A549 (cell line): ENCODE measurements around the gene CNKSR3. TPM values are rescaled to one million over a fixed set of nuclear protein-coding genes. Genes with fewer than 3 reads are reported as not detected.

Source experiments
- ATAC-seq, 2 experiments: fragments of 200-7000 bp in 1 of 2; fragments of >200 bp in 1 of 2; cut with Nextera tagmentation in 1 of 2; cut with Tn5 transposase in 1 of 2; 3 replicates each; pipeline versions ENCODE4 v1.8.0 to v1.9.1; 2018 to 2020; ENCODE audit warnings: mild to moderate bottlenecking in 1 of 2, moderate library complexity in 1 of 2
- CTCF ChIA-PET: fragments of 300-600 bp; sonication (Branson Sonifier 250); formaldehyde crosslinking; extraction: SDS; loops from one replicate; lab custom pipeline; 2021; ENCODE audit warnings: antibody characterized with exemption, inconsistent platforms; lab: Yijun Ruan, JAX
- POLR2A ChIA-PET: fragments of 350-600 bp; formaldehyde crosslinking; extraction: SDS; loops from one replicate; lab custom pipeline; 2021; ENCODE audit warnings: antibody characterized with exemption, inconsistent platforms; lab: Yijun Ruan, JAX
- DNase-seq, 2 experiments: peaks; one replicate each; pipeline versions ENCODE4 v3.0.0 to v3.0.0-alpha.2; 2011 to 2016; ENCODE audit warnings: low read depth in 1 of 2, low spot score in 1 of 2
- FAIRE-seq: peaks from 2 replicates; lab custom pipeline; 2011; peaks lifted over from hg19 to GRCh38; lab: Jason Lieb, UNC
- H3K27ac ChIP-seq, 2 experiments: fragments of >200 bp; sonication (Bioruptor Twin); formaldehyde crosslinking; 3 replicates each; pipeline ENCODE4 v1.5.1; 2016 to 2017
- H3K4me1 ChIP-seq: fragments of >200 bp; sonication (Bioruptor Twin); formaldehyde crosslinking; 3 replicates; pipeline ENCODE4 v1.6.1; 2016
- H3K4me2 ChIP-seq: fragments of >200 bp; sonication (Bioruptor Twin); formaldehyde crosslinking; 3 replicates; pipeline ENCODE4 v1.6.1; 2016
- H3K4me3 ChIP-seq: fragments of >200 bp; sonication (Bioruptor Twin); formaldehyde crosslinking; 3 replicates; pipeline ENCODE4 v1.5.1; 2016
- H3K9me3 ChIP-seq: fragments of >200 bp; sonication (Bioruptor Twin); formaldehyde crosslinking; 3 replicates; pipeline ENCODE4 v1.6.1; 2016
- BHLHE40 ChIP-seq: IDR thresholded peaks from 2 replicates; pipeline ENCODE4 v1.6.1; 2012; ENCODE audit warnings: low read depth, low read length, inconsistent platforms
- CBX2 ChIP-seq: fragments of 200-600 bp; sonication (generic); IDR thresholded peaks from 2 replicates; pipeline ENCODE4 v1.6.1; 2016; ENCODE audit warnings: low read depth, mild to moderate bottlenecking, borderline replicate concordance
- CHD4 ChIP-seq: fragments of 200-600 bp; sonication (generic); IDR thresholded peaks from 2 replicates; pipeline ENCODE4 v1.6.1; 2016; ENCODE audit warnings: antibody characterized with exemption, mild to moderate bottlenecking, borderline replicate concordance
- EP300 ChIP-seq, 2 experiments: fragments of >200 bp; sonication (Bioruptor Twin); formaldehyde crosslinking; IDR thresholded peaks; 2 replicates in 1 of 2; 3 replicates in 1 of 2; pipeline ENCODE4 v1.6.1; 2016 to 2017
- FOSL2 ChIP-seq, 2 experiments: fragments of 450-650 bp in 1 of 2; fragments of >200 bp in 1 of 2; sonication (Bioruptor Twin) in 1 of 2; formaldehyde crosslinking; IDR thresholded peaks; 2 replicates each; pipeline versions ENCODE4 v1.5.0 to v1.6.1; 2016 to 2020; ENCODE audit warnings: mild to moderate bottlenecking in 1 of 2, moderate library complexity in 1 of 2
- FOXS1 ChIP-seq: fragments of 250-450 bp; sonication (Bioruptor Pico); IDR thresholded peaks from 2 replicates; pipeline ENCODE4 v1.5.0; 2020; ENCODE audit warnings: mild to moderate bottlenecking, moderate library complexity
- HEYL ChIP-seq: fragments of 250-450 bp; sonication (Bioruptor Pico); IDR thresholded peaks from 2 replicates; pipeline ENCODE4 v1.8.0; 2021; ENCODE audit warnings: mild to moderate bottlenecking, moderate library complexity
- HOXB13 ChIP-seq: fragments of 250-450 bp; sonication (Bioruptor Pico); IDR thresholded peaks from 2 replicates; pipeline ENCODE4 v1.5.0; 2020; ENCODE audit warnings: low read depth, mild to moderate bottlenecking, moderate library complexity
- MAFK ChIP-seq: fragments of 450-650 bp; IDR thresholded peaks from 2 replicates; pipeline ENCODE4 v1.6.1; 2014; ENCODE audit not compliant: partially characterized antibody
- MAZ ChIP-seq: fragments of 150-350 bp; IDR thresholded peaks from 2 replicates; pipeline ENCODE4 v1.6.1; 2014; ENCODE audit warnings: antibody characterized with exemption, low read depth, low read length, borderline replicate concordance
- RAD21 ChIP-seq, 2 experiments: fragments of >200 bp in 1 of 2; sonication (Bioruptor Twin) in 1 of 2; formaldehyde crosslinking in 1 of 2; IDR thresholded peaks in 1 of 2; conservative IDR thresholded peaks in 1 of 2; 2 replicates in 1 of 2; 3 replicates in 1 of 2; pipeline ENCODE4 v1.6.1; 2012 to 2018; ENCODE audit warnings: inconsistent platforms in 1 of 2
- RCOR1 ChIP-seq: fragments of 150-350 bp; IDR thresholded peaks from 2 replicates; pipeline ENCODE4 v1.6.1; 2014; ENCODE audit warnings: antibody characterized with exemption, low read length, low read depth
- RFX5 ChIP-seq: fragments of 450-650 bp; IDR thresholded peaks from 2 replicates; pipeline ENCODE4 v1.7.1; 2014; ENCODE audit warnings: antibody characterized with exemption, mild to moderate bottlenecking, moderate library complexity
- SMC3 ChIP-seq: fragments of >200 bp; sonication (Bioruptor Twin); formaldehyde crosslinking; IDR thresholded peaks from 3 replicates; pipeline ENCODE4 v1.6.1; 2018; ENCODE audit warnings: inconsistent platforms
- ZC3H11A ChIP-seq: fragments of 450-650 bp; IDR thresholded peaks from 2 replicates; pipeline ENCODE4 v1.6.1; 2014; ENCODE audit warnings: antibody characterized with exemption, mild to moderate bottlenecking
- WGBS: methylation state at CpG from one replicate; pipeline ENCODE4 v1.1.6; 2017; ENCODE audit errors: missing lambda C conversion rate; 5-methylcytosine and 5-hydroxymethylcytosine counted together
- polyA plus RNA-seq, 4 experiments: library from polyadenylated mRNA; depleted of rRNA in 3 of 4; stranded (reverse); fragments of >200 nt; fragmentation: RNase III in 1 of 4; extraction: RNeasy Plus Mini Kit Qiagen cat#74134 plus additional on column Dnase treatment in 1 of 4; gene quantifications; 2 replicates in 3 of 4; 3 replicates in 1 of 4; pipeline ENCODE4 v1.2.3, GENCODE V29; 2011 to 2017
- TF ChIP-seq, protein P1 (sequence below): fragments of 200-600 bp; sonication (generic); IDR thresholded peaks from 2 replicates; pipeline ENCODE4 v1.6.1; 2016; ENCODE audit warnings: antibody characterized with exemption, mild to moderate bottlenecking, moderate library complexity
- TF ChIP-seq, protein P2 (sequence below): IDR thresholded peaks from 2 replicates; pipeline ENCODE4 v1.6.1; 2012; ENCODE audit warnings: low read depth, borderline replicate concordance
- TF ChIP-seq, protein P3 (sequence below): fragments of >200 bp; sonication (Bioruptor Twin); formaldehyde crosslinking; IDR thresholded peaks from 3 replicates; pipeline ENCODE4 v1.5.1; 2016
- TF ChIP-seq, protein P4 (sequence below): fragments of 450-650 bp; IDR thresholded peaks from 2 replicates; pipeline ENCODE4 v1.6.1; 2014; ENCODE audit warnings: antibody characterized with exemption
- TF ChIP-seq, protein P5 (sequence below): fragments of 250-450 bp; sonication (Bioruptor Pico); IDR thresholded peaks from 2 replicates; pipeline ENCODE4 v1.5.0; 2021; ENCODE audit warnings: mild to moderate bottlenecking, moderate library complexity, borderline replicate concordance

The CNKSR3 gene
- polyA plus RNA-seq, 2 of the 4 experiments (the other 2 are of a cell fraction): 2.9 to 3.5 TPM

DNA sequence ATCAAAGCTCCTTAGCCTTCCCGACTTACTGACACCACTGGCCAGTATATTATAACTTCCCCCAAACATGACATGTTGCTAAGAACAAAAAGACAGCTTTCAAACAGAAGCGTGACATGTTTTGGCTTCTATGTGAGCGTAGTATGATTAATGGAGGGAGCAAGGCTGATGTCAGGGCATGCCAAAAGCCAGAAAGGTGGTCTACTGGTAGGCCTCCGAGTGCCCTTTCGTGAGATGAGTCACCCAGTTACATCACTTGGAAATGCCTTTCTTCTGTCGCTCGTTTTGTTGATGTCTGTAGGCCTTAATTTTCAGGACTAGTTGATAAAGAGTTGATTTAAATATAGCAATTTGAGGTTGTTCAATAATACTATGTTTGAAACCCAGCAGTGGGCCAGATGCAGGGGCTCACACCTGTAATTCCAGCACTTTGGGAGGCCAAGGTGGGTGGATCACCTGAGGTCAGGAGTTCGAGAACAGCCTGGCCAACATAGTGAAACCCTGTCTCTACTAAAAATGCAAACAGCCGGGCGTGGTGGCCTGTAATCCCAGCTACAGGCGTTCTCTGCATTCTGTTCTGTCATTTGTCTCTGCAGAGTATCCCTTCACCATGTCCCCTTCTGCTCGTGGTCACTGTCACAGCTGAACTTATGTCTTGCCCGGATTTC is 53.3 kb downstream of the CNKSR3 start:
- no peak overlapping the region for H3K4me2 ChIP-seq
- ATAC-seq (no peak), DNase-seq (no peak), FAIRE-seq (no peak)
- peaks cover 17% of the 10 kb centered on the region for H3K4me1 ChIP-seq
- ChIA-PET CTCF (interaction anchor here (1.2 to 2.5 kb wide), 2 partner anchors 11 to 43 kb away, joined by 5 to 11 read pairs; no protein-coding TSS in a partner anchor), POLR2A (no interaction called here)
- no peak overlapping the region for H3K4me3 ChIP-seq
- no peak overlapping the region for H3K27ac ChIP-seq
- no peaks in the 10 kb centered on the region for H3K9me3 ChIP-seq
- no peak for TF ChIP-seq FOSL2 (IDR thresholded peaks at IDR 0.05)
- peak; percentile 26; the same call in 1 of the 2 replicates for TF ChIP-seq FOSL2 (CRISPR knock-in tag; IDR thresholded peaks at IDR 0.05)
- TF ChIP-seq CBX2: no peak
- 88% methylated on average over 13 of the region's 13 CpGs for WGBS

DNA sequence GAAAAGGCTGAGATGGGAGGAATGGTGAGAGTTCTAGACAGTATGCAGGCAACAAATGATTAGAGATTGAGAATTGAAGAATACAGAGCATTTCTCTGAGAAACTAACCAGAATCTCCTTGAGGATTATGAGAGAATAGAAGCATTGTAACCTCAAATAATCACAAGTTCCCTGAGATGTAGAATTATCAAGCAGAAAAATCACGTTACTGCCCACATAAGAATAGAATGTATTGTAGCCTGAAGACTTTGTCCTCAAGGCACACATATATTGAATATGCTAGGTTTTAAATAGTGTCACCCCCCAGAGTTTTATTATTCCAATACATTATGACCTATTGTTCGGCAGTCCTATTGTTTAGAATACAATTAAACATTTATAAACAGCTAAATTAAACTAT is 57.2 kb downstream of the CNKSR3 start:
- no peak overlapping the region for H3K4me3 ChIP-seq
- 90% methylated on average over 2 of the region's 2 CpGs for WGBS
- TF ChIP-seq MAZ: no peak
- TF ChIP-seq SMC3: no peak
- TF ChIP-seq EP300 (IDR thresholded peaks at IDR 0.05): no peak
- TF ChIP-seq ZC3H11A: no peak
- no peak for TF ChIP-seq RFX5
- no peak for TF ChIP-seq RAD21 (conservative IDR thresholded peaks at IDR 0.05 in 1 of 2, IDR thresholded peaks at IDR 0.05 in 1 of 2)
- TF ChIP-seq BHLHE40: no peak
- TF ChIP-seq FOXS1 (CRISPR knock-in tag): no peak
- TF ChIP-seq HOXB13 (CRISPR knock-in tag): no peak
- TF ChIP-seq HEYL (CRISPR knock-in tag): no peak
- TF ChIP-seq, protein P1, sequence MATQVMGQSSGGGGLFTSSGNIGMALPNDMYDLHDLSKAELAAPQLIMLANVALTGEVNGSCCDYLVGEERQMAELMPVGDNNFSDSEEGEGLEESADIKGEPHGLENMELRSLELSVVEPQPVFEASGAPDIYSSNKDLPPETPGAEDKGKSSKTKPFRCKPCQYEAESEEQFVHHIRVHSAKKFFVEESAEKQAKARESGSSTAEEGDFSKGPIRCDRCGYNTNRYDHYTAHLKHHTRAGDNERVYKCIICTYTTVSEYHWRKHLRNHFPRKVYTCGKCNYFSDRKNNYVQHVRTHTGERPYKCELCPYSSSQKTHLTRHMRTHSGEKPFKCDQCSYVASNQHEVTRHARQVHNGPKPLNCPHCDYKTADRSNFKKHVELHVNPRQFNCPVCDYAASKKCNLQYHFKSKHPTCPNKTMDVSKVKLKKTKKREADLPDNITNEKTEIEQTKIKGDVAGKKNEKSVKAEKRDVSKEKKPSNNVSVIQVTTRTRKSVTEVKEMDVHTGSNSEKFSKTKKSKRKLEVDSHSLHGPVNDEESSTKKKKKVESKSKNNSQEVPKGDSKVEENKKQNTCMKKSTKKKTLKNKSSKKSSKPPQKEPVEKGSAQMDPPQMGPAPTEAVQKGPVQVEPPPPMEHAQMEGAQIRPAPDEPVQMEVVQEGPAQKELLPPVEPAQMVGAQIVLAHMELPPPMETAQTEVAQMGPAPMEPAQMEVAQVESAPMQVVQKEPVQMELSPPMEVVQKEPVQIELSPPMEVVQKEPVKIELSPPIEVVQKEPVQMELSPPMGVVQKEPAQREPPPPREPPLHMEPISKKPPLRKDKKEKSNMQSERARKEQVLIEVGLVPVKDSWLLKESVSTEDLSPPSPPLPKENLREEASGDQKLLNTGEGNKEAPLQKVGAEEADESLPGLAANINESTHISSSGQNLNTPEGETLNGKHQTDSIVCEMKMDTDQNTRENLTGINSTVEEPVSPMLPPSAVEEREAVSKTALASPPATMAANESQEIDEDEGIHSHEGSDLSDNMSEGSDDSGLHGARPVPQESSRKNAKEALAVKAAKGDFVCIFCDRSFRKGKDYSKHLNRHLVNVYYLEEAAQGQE: no peak
- TF ChIP-seq, protein P2, sequence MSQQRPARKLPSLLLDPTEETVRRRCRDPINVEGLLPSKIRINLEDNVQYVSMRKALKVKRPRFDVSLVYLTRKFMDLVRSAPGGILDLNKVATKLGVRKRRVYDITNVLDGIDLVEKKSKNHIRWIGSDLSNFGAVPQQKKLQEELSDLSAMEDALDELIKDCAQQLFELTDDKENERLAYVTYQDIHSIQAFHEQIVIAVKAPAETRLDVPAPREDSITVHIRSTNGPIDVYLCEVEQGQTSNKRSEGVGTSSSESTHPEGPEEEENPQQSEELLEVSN: no peak
- TF ChIP-seq RCOR1: no peak
- TF ChIP-seq, protein P3, sequence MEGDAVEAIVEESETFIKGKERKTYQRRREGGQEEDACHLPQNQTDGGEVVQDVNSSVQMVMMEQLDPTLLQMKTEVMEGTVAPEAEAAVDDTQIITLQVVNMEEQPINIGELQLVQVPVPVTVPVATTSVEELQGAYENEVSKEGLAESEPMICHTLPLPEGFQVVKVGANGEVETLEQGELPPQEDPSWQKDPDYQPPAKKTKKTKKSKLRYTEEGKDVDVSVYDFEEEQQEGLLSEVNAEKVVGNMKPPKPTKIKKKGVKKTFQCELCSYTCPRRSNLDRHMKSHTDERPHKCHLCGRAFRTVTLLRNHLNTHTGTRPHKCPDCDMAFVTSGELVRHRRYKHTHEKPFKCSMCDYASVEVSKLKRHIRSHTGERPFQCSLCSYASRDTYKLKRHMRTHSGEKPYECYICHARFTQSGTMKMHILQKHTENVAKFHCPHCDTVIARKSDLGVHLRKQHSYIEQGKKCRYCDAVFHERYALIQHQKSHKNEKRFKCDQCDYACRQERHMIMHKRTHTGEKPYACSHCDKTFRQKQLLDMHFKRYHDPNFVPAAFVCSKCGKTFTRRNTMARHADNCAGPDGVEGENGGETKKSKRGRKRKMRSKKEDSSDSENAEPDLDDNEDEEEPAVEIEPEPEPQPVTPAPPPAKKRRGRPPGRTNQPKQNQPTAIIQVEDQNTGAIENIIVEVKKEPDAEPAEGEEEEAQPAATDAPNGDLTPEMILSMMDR: no peak
- ChIA-PET CTCF (no interaction called here), POLR2A (no interaction called here)
- 0 out of 3 replicates have a peak, but pooled peaks cover 5% of the 10 kb centered on the region for H3K4me1 ChIP-seq
- no peak for FAIRE-seq
- no peak for ATAC-seq
- DNase-seq: no peak
- H3K4me2 ChIP-seq: no peak overlapping the region
- H3K9me3 ChIP-seq: no peaks in the 10 kb centered on the region
- no peak overlapping the region for H3K27ac ChIP-seq

DNA sequence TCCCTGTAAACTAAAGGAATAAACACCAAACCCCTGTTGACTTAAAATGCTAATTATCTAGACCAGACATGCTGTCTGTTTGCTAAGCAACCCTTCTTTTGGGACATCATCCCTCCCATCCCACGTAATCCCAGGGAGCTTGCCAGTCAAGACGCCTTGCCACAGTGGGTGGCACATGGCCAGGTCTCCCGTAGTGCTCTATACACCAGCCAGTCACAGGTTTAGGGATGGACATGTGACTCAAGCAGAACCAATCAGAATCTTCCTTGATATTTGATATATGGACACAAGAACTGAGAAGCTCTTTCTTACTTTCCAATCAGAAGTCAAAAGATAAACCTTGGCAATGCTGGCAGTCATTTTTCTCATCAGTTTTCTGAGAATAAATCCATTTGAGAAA is 60.0 kb downstream of the CNKSR3 start:
- H3K9me3 ChIP-seq: no peaks in the 10 kb centered on the region
- DNase-seq (no peak), FAIRE-seq (no peak), ATAC-seq (no peak)
- no peak overlapping the region for H3K4me3 ChIP-seq
- ChIA-PET POLR2A (no interaction called here), CTCF (no interaction called here)
- TF ChIP-seq ZC3H11A (no peak), MAFK (no peak), CHD4 (no peak)
- TF ChIP-seq, protein P4, sequence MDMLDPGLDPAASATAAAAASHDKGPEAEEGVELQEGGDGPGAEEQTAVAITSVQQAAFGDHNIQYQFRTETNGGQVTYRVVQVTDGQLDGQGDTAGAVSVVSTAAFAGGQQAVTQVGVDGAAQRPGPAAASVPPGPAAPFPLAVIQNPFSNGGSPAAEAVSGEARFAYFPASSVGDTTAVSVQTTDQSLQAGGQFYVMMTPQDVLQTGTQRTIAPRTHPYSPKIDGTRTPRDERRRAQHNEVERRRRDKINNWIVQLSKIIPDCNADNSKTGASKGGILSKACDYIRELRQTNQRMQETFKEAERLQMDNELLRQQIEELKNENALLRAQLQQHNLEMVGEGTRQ: 0 out of 2 replicates have a peak, but pooled peaks have one; percentile 9
- TF ChIP-seq, protein P5, sequence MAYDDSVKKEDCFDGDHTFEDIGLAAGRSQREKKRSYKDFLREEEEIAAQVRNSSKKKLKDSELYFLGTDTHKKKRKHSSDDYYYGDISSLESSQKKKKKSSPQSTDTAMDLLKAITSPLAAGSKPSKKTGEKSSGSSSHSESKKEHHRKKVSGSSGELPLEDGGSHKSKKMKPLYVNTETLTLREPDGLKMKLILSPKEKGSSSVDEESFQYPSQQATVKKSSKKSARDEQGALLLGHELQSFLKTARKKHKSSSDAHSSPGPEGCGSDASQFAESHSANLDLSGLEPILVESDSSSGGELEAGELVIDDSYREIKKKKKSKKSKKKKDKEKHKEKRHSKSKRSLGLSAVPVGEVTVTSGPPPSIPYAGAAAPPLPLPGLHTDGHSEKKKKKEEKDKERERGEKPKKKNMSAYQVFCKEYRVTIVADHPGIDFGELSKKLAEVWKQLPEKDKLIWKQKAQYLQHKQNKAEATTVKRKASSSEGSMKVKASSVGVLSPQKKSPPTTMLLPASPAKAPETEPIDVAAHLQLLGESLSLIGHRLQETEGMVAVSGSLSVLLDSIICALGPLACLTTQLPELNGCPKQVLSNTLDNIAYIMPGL (CRISPR knock-in tag): no peak
- no peak overlapping the region for H3K4me2 ChIP-seq
- 90% methylated on average over 3 of the region's 3 CpGs for WGBS
- no peaks in the 10 kb centered on the region for H3K4me1 ChIP-seq
- H3K27ac ChIP-seq: no peak overlapping the region
